Transverse colon (tissue), 4 donors: ENCODE results near the gene CCL16. TPM values are rescaled to one million over a fixed set of nuclear protein-coding genes. Genes with fewer than 3 reads are reported as not detected.
"Not testable (repeated sequence)": the region's sequence is repeated elsewhere in the genome, so short reads cannot be mapped to it uniquely, and the experiment has no call there.

ENCODE experiments used
- DNase-seq: peaks from one replicate; pipeline ENCODE4 v3.0.0-alpha.2; 2019
- H3K27ac ChIP-seq, 4 donors: fragments of 200-600 bp; sonication (generic); 2 replicates each; pipeline ENCODE4 v1.5.1; 2016 to 2018; ENCODE audit warnings: inconsistent platforms in 4 of 4
- H3K27me3 ChIP-seq: fragments of 200-600 bp; sonication (generic); 2 replicates; pipeline ENCODE4 v1.5.1; 2017; ENCODE audit warnings: inconsistent platforms
- H3K36me3 ChIP-seq, 4 donors: fragments of 200-600 bp; sonication (generic); 2 replicates each; pipeline ENCODE4 v1.5.1; 2017 to 2019; ENCODE audit warnings: inconsistent platforms in 4 of 4
- H3K4me1 ChIP-seq, 4 donors: fragments of 200-600 bp; sonication (generic); 2 replicates each; pipeline ENCODE4 v1.5.1; 2017 to 2020; ENCODE audit warnings: inconsistent platforms in 4 of 4
- H3K4me3 ChIP-seq, 4 donors: fragments of 200-600 bp; sonication (generic); 1 replicate in 1 of 4; 2 replicates in 3 of 4; pipeline versions ENCODE4 v1.5.1 to v1.6.1; 2017 to 2019; ENCODE audit warnings: inconsistent platforms in 4 of 4
- H3K9me3 ChIP-seq, 2 donors: fragments of 200-600 bp; sonication (generic); 2 replicates each; pipeline ENCODE4 v1.5.1; 2017 to 2019; ENCODE audit warnings: inconsistent platforms in 2 of 2
- EP300 ChIP-seq: sonication (generic); formaldehyde crosslinking; IDR thresholded peaks from one replicate; pipeline ENCODE4 v1.6.1; 2017; ENCODE audit warnings: antibody characterized with exemption, low read depth
- POLR2A ChIP-seq: fragments of 450-650 bp; IDR thresholded peaks from one replicate; pipeline ENCODE4 v1.6.1; 2016; ENCODE audit warnings: antibody characterized with exemption, mild to moderate bottlenecking, moderate library complexity
- POLR2AphosphoS5 ChIP-seq, 3 donors: sonication (generic); formaldehyde crosslinking; IDR thresholded peaks; one replicate each; pipeline ENCODE4 v1.6.1; 2016; ENCODE audit warnings: antibody characterized with exemption in 3 of 3
- WGBS, 2 donors: methylation state at CpG; one replicate each; pipeline ENCODE4 v1.1.5; 2018; ENCODE audit warnings: low coverage in 1 of 2; 5-methylcytosine and 5-hydroxymethylcytosine counted together
- in situ Hi-C, 4 donors: fragments of 200-750 bp; cut with MboI; loops; one replicate each; pipeline versions ENCODE4 v1.15.0 to v1.15.1; 2017; ENCODE audit warnings: low sequenced_read_pairs in 3 of 4, low pct_ligation_motif_present in 1 of 4, low pct_unique_long_range_greater_than_20kb in 1 of 4
- intact Hi-C: fragments of 100-400 bp; cut with DNase I; formaldehyde crosslinking; loops from one replicate; pipeline ENCODE4 v1.15.1; 2023; ENCODE audit warnings: low total_unique reads
- total RNA-seq, 4 donors: library from RNA; depleted of rRNA; stranded (reverse); fragments of >200 nt; gene quantifications; one replicate each; pipeline ENCODE4 v1.1.0, GENCODE V29; 2016
- TF ChIP-seq, protein P1 (sequence below), 5 experiments: fragments of 200-600 bp in 3 of 5; fragments of 450-650 bp in 2 of 5; sonication (generic) in 3 of 5; IDR thresholded peaks; 1 replicate in 2 of 5; 2 replicates in 3 of 5; pipeline ENCODE4 v1.5.1; 2016 to 2017; ENCODE audit warnings: antibody characterized with exemption in 5 of 5, inconsistent platforms in 3 of 5, mild to moderate bottlenecking in 2 of 5, moderate library complexity in 1 of 5

Gene CCL16
- total RNA-seq, 4 donors from 2014 or later, result not detected

DNA sequence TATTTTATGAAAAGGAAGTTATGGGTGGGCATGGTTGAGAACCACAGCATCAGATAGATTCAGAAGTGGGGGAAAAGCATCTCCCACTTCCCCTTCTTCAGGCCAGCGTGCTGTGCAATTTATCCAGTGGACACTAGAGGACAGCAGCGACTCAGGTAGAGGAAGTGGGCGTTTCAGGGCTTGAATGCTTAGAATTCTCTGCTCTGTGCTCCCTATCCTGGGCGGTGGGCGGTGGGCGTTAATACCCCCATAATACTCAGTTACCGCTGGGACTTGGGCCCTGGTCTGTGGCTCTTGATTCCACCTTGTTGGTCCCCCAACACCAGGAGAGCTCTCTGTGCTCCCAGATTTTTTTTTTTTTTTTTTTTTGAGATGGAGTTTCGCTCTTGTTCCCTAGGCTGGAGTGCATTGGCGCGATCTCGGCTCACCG lies 34.1 kb downstream of the CCL16 start:
- intact Hi-C loops, result no loop called here
- TF ChIP-seq, protein P1, sequence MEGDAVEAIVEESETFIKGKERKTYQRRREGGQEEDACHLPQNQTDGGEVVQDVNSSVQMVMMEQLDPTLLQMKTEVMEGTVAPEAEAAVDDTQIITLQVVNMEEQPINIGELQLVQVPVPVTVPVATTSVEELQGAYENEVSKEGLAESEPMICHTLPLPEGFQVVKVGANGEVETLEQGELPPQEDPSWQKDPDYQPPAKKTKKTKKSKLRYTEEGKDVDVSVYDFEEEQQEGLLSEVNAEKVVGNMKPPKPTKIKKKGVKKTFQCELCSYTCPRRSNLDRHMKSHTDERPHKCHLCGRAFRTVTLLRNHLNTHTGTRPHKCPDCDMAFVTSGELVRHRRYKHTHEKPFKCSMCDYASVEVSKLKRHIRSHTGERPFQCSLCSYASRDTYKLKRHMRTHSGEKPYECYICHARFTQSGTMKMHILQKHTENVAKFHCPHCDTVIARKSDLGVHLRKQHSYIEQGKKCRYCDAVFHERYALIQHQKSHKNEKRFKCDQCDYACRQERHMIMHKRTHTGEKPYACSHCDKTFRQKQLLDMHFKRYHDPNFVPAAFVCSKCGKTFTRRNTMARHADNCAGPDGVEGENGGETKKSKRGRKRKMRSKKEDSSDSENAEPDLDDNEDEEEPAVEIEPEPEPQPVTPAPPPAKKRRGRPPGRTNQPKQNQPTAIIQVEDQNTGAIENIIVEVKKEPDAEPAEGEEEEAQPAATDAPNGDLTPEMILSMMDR (IDR thresholded peaks at IDR 0.05), result peak; percentile 70 to 81 (median 76)
- TF ChIP-seq EP300 (no peak), POLR2AphosphoS5 (IDR thresholded peaks at IDR 0.05) (no peak)
- Histone ChIP-seq H3K4me1 (peaks cover 5 to 19% (median 13%) of the 10 kb centered on the region in 4 donors), H3K9me3 (no peaks in the 10 kb centered on the region), H3K27ac (no peak overlapping the region), H3K4me3 (peak overlapping the region in 2 of 4 donors; percentile 19 to 24), H3K36me3 (no peaks in the 10 kb centered on the region), H3K27me3 (no peaks in the 10 kb centered on the region)
- peak; percentile 62 for DNase-seq
- 19% methylated on average over 12 of the region's 12 CpGs; no CpG with 5 or more reads in 1 of the 2 donors for WGBS, 2 donors
- in situ Hi-C loops, result no loop called here

DNA sequence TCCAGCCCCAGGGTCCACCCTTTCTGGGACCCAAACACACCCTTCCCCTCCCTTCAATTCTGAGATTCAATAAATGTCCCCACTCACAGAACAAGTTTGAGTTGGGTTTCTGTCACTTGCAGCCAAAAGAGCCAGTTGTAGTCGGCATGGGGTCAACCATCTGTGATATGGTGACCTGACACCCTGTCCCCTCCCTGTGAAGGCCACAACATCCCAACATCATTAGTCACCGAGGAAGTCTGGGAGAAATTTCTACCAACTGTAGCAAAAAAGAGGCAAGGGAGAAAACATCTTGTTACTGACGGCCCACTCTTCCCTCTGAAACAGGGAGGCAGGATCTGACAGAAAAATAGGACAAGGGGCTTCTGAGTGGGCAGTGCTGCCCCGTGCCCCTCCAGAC lies 37.1 kb downstream of the CCL16 start:
- in situ Hi-C loops (no loop called here), intact Hi-C loops (no loop called here)
- no peaks in the 10 kb centered on the region for H3K9me3 ChIP-seq
- H3K27me3 ChIP-seq, result no peaks in the 10 kb centered on the region
- no peak for DNase-seq
- peaks cover 5 to 19% (median 15%) of the 10 kb centered on the region in 4 donors for H3K4me1 ChIP-seq
- TF ChIP-seq POLR2AphosphoS5 (IDR thresholded peaks at IDR 0.05) (no peak), EP300 (no peak), POLR2A (no peak)
- TF ChIP-seq, protein P1 (IDR thresholded peaks at IDR 0.05), result no peak
- no peaks in the 10 kb centered on the region for H3K36me3 ChIP-seq
- no peak overlapping the region for H3K4me3 ChIP-seq
- WGBS, 2 donors, result 87% methylated on average over 4 of the region's 4 CpGs; no CpG with 5 or more reads in 1 of the 2 donors
- H3K27ac ChIP-seq, result no peak overlapping the region

DNA sequence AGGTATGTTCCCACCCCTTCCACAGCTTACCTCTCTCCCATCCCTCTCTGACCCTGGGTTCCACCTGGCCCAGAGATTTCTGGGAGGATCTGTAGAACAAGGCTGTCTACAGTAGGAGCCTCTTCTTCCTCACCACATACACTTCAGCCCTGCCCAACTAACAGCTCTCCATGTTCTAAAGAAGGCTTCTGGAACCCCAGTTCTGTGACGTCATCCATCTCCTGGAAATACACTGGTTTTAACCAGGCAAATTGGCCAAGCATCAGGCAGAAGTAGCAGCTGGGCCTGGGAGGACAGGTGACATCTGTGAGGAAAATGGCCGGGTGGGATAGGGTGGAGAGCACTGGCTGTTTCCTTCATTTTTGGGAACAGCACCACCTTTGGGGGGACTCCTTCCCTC lies 37.8 kb downstream of the CCL16 start, which contains the start of gene LYZL6:
Gene LYZL6 (minus strand): TSS at position 177 of the 400 bp plus-strand sequence. CDS start 4,357 bp downstream, outside the sequence.
- H3K27me3 ChIP-seq, result no peaks in the 10 kb centered on the region
- DNase-seq, result no peak
- in situ Hi-C loops (no loop called here), intact Hi-C loops (no loop called here)
- no peaks in the 10 kb centered on the region for H3K9me3 ChIP-seq
- H3K4me3 ChIP-seq, result no peak within 1 kb of the TSS
- peaks cover 5 to 19% (median 15%) of the 10 kb centered on the region in 4 donors for H3K4me1 ChIP-seq
- 50 to 73% methylated on average over 1 to 2 of the region's 2 CpGs for WGBS, 2 donors
- peak within 1 kb of the TSS in 1 of 4 donors; percentile 50 for H3K27ac ChIP-seq
- TF ChIP-seq POLR2AphosphoS5 (IDR thresholded peaks at IDR 0.05) (no peak), EP300 (no peak), POLR2A (no peak)
- TF ChIP-seq, protein P1 (IDR thresholded peaks at IDR 0.05), result no peak
- no peaks in the 10 kb centered on the region for H3K36me3 ChIP-seq

DNA sequence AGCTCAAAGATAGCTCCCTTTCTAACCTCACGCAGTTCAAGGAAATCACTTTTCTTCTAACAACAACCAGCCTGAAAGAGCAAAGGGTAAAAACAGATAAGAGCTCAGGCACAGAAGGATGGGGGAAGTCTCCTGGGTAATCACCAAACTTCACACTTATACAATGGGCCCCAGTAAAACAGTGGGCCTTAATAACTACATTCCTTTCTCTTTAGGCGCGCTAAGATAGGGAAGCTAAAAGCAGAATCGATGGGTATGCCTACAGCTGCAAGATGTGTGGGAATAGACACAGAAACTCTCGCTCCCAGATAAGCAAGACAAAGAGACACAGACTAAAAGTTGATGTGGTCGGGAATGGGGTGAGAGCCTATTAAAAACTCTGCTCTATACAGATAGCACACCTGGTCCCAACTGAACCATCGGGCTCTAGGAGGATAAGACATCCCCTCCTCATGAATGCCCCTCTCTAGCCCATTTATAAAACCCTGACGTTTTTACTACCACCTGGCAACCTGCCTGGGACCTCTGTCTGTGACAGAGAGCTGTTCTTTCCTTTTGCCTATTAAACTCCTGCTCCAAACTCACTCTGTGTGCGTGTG lies 38.6 kb downstream of the CCL16 start:
- no peak for TF ChIP-seq EP300
- TF ChIP-seq POLR2AphosphoS5 (IDR thresholded peaks at IDR 0.05), result no peak
- TF ChIP-seq, protein P1 (IDR thresholded peaks at IDR 0.05), result no peak
- no peak for TF ChIP-seq POLR2A
- no peaks in the 10 kb centered on the region for H3K27me3 ChIP-seq
- in situ Hi-C loops, result no loop called here
- no peaks in the 10 kb centered on the region for H3K36me3 ChIP-seq
- peaks cover 5 to 19% (median 15%) of the 10 kb centered on the region in 4 donors for H3K4me1 ChIP-seq
- DNase-seq, result peak; percentile 33
- H3K27ac ChIP-seq, result peak overlapping the region in 1 of 4 donors; percentile 50
- H3K4me3 ChIP-seq, result no peak overlapping the region
- 41 to 48% methylated on average over 2 to 9 of the region's 9 CpGs for WGBS, 2 donors
- H3K9me3 ChIP-seq, result no peaks in the 10 kb centered on the region
- intact Hi-C loops, result no loop called here

DNA sequence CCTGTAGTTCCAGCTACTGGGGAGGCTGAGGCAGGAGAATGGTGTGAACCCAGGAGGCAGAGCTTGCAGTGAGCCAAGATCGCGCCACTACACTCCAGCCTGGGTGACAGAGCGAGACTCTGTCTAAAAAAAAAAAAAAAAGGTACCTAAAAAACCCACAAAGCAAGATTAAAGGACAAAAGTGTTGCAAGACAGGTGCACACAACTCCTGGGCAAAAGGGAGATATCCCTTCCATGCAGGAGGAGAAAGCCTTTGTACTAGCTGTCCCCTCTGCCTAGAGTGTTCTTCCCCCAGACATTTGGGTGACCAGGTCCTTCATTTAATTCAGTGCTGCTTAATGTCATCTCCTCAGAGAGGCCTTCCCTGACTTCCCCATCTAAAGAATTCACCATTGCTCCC lies 42.8 kb downstream of the CCL16 start:
- H3K9me3 ChIP-seq, DNase-seq, intact Hi-C loops, H3K36me3 ChIP-seq, H3K27ac ChIP-seq, H3K27me3 ChIP-seq, H3K4me3 ChIP-seq, in situ Hi-C loops: not testable (repeated sequence)
- peaks cover 5 to 13% (median 12%) of the 10 kb centered on the region in 4 donors for H3K4me1 ChIP-seq
- WGBS, 2 donors, result 89% methylated on average over 3 of the region's 3 CpGs; no CpG with 5 or more reads in 1 of the 2 donors
